ENCODE results near the gene RNF144A.
"Not testable (repeated sequence)": the region's sequence is repeated elsewhere in the genome, so short reads cannot be mapped to it uniquely, and the experiment has no call there.

Gene RNF144A

GRCh38 chr2:6933911-6934310 lies 16.7 kb downstream of the RNF144A start:
- DNase-seq (ENCODE audit: low read depth): no peak
- TF ChIP-seq, protein P1, sequence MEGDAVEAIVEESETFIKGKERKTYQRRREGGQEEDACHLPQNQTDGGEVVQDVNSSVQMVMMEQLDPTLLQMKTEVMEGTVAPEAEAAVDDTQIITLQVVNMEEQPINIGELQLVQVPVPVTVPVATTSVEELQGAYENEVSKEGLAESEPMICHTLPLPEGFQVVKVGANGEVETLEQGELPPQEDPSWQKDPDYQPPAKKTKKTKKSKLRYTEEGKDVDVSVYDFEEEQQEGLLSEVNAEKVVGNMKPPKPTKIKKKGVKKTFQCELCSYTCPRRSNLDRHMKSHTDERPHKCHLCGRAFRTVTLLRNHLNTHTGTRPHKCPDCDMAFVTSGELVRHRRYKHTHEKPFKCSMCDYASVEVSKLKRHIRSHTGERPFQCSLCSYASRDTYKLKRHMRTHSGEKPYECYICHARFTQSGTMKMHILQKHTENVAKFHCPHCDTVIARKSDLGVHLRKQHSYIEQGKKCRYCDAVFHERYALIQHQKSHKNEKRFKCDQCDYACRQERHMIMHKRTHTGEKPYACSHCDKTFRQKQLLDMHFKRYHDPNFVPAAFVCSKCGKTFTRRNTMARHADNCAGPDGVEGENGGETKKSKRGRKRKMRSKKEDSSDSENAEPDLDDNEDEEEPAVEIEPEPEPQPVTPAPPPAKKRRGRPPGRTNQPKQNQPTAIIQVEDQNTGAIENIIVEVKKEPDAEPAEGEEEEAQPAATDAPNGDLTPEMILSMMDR (conservative IDR thresholded peaks at IDR 0.05; ENCODE audit: low read length): no peak
- H3K4me3 ChIP-seq (ENCODE audit: low read length): no peak overlapping the region

GRCh38 chr2:6934345-6934744 lies 17.1 kb downstream of the RNF144A start:
- TF ChIP-seq, protein P1 (conservative IDR thresholded peaks at IDR 0.05; ENCODE audit: low read length): no peak
- H3K4me3 ChIP-seq (ENCODE audit: low read length): no peak overlapping the region
- no peak for DNase-seq (ENCODE audit: low read depth)

DNA sequence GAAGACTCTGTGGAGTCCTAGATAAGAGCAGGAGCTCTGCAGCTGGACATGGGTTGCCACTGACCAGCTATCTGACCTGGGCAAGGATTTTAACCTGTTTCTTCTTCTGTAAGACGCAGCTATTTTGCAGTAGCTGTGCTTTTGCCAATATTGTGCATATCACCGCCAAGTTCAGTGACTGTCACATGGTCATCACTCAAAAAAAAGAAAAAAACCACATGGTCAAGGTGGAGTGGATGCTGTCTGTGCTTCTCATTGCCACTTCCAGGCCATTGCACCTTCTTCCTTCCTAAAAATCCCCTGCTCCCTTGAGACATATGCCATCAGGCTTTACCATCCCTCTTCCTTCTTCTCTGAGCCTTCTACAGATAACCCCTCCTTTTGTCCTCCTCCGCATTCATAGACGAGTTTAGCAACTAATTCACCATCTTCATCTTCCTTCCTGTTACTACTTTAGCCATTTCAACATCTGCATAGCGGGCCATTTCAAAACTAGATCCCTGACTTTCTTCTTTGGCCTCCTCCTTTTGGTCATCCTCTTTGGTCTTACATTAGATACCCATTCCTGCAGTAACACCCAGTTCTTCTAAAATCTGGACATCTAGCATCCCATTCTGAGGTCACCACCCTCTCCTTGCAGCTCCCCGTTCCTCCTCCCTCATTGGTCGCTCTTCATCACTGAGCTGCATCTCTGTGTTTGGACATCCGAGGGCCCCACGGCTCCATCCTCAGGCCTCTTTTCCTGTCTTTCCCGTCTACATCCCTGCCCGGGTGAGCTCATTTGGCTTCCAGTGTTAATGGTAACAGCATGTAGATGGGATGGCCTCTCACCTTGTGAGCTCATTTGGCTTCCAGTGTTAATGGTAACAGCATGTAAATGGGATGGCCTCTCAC lies 17.8 kb downstream of the RNF144A start:
- TF ChIP-seq, protein P1 (conservative IDR thresholded peaks at IDR 0.05; ENCODE audit: low read length): no peak
- no peak for DNase-seq (ENCODE audit: low read depth)
- no peak overlapping the region for H3K4me3 ChIP-seq (ENCODE audit: low read length)

DNA sequence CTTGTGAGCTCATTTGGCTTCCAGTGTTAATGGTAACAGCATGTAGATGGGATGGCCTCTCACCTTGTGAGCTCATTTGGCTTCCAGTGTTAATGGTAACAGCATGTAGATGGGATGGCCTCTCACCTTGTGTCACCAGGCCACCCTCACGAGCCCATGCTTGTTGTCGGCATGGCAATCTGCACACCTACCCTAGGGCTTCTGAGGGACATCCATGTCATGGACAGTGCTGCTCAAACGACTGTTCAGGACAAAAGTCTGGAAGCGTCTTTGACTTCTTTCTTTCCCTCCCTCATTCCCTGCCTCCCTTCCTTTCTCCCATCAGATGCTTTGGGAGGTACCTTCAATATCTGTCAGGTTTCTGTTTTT lies 18.4 kb downstream of the RNF144A start:
- not testable (repeated sequence) for H3K4me3 ChIP-seq (ENCODE audit: low read length); DNase-seq (ENCODE audit: low read depth)

GRCh38 chr2:6937157-6937556 lies 19.9 kb downstream of the RNF144A start:
- TF ChIP-seq, protein P1 (conservative IDR thresholded peaks at IDR 0.05; ENCODE audit: low read length): no peak
- no peak for DNase-seq (ENCODE audit: low read depth)
- H3K4me3 ChIP-seq (ENCODE audit: low read length): no peak overlapping the region

DNA sequence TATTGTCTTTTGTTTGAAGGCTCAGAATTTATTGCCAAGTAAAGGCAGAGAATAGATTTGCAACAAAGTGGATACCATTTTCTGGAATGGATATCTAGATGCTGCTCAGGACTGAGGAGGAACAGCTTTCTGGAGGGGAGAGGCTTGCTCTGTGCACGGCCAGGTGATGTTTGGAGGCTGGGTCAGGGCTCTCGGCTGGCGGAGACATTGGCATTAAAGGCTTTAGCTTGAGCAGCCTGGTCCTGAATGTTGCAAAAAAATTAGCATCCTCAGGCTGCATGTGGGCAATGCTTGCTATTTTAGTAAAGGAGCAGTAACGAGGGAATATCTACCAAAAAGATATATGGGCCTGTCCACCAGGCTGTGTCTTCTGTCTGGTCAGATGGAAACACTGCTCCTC lies 20.4 kb downstream of the RNF144A start:
- TF ChIP-seq, protein P1 (conservative IDR thresholded peaks at IDR 0.05; ENCODE audit: low read length): no peak
- H3K4me3 ChIP-seq (ENCODE audit: low read length): no peak overlapping the region
- DNase-seq (ENCODE audit: low read depth): no peak

DNA sequence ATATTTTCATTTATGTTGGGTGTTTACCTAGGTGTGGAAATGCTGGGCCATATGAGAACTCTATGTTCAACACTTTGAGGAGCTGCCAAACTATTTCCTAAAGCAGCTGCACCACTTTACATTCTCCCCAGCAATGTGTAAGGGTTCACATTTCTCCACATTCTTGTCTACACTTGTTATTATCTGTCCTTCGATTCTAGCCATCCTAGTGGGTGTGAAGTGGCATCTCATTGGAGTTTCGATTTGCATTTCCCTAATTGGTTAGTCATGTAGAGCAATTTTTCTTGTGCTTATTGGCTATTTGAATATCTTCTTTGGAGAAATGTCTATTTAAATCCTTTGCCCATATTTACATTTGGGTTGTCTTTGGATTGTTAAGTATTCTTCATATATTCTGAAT lies 21.9 kb downstream of the RNF144A start:
- H3K4me3 ChIP-seq (ENCODE audit: low read length): no peak overlapping the region
- DNase-seq (ENCODE audit: low read depth): no peak
- TF ChIP-seq, protein P1 (conservative IDR thresholded peaks at IDR 0.05; ENCODE audit: low read length): no peak
